MM.1S (cell line): Measurements from ENCODE around the gene HTR3D.

Source experiments
- EZH2 ChIP-seq: fragments of 300-600 bp; sonication (generic); optimal IDR thresholded peaks from 2 replicates; pipeline ENCODE3; 2017; ENCODE audit warnings: low read depth, mild to moderate bottlenecking, antibody characterized with exemption, low read length, mixed read lengths
- EZH2phosphoT487 ChIP-seq: fragments of 300-600 bp; sonication (generic); IDR thresholded peaks from 2 replicates; pipeline ENCODE4 v1.6.1; 2018; ENCODE audit warnings: antibody characterized with exemption, low read length
- TF ChIP-seq, protein P1 (sequence below): fragments of 300-600 bp; sonication (generic); IDR thresholded peaks from 2 replicates; pipeline ENCODE4 v1.5.1; 2016; ENCODE audit warnings: antibody characterized with exemption, low read length, mixed read lengths

GRCh38 chr3:184008161-184008560 is 23.4 kb upstream of the HTR3D start:
- TF ChIP-seq, protein P1, sequence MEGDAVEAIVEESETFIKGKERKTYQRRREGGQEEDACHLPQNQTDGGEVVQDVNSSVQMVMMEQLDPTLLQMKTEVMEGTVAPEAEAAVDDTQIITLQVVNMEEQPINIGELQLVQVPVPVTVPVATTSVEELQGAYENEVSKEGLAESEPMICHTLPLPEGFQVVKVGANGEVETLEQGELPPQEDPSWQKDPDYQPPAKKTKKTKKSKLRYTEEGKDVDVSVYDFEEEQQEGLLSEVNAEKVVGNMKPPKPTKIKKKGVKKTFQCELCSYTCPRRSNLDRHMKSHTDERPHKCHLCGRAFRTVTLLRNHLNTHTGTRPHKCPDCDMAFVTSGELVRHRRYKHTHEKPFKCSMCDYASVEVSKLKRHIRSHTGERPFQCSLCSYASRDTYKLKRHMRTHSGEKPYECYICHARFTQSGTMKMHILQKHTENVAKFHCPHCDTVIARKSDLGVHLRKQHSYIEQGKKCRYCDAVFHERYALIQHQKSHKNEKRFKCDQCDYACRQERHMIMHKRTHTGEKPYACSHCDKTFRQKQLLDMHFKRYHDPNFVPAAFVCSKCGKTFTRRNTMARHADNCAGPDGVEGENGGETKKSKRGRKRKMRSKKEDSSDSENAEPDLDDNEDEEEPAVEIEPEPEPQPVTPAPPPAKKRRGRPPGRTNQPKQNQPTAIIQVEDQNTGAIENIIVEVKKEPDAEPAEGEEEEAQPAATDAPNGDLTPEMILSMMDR = no peak
- TF ChIP-seq EZH2 (no peak), EZH2phosphoT487 (no peak)
